Endothelial cell of umbilical vein (primary cell): ENCODE data around the gene ARHGEF11.

Experiments
- CTCF ChIP-seq, 2 donors: IDR thresholded peaks; 1 replicate in 1 of 2; 2 replicates in 1 of 2; pipeline ENCODE4 v1.5.1; 2011; ENCODE audit warnings: low read length in 2 of 2, mild to moderate bottlenecking in 2 of 2, moderate library complexity in 2 of 2, control low read depth in 1 of 2, inconsistent platforms in 1 of 2, low read depth in 1 of 2; ENCODE audit not compliant: insufficient read depth in 1 of 2; ENCODE audit errors: extremely low read depth in 1 of 2
- EZH2 ChIP-seq: IDR thresholded peaks from 2 replicates; pipeline ENCODE4 v1.6.1; 2012; ENCODE audit warnings: borderline replicate concordance, low read depth, mild to moderate bottlenecking, moderate library complexity, low read length, inconsistent platforms; ENCODE audit not compliant: severe bottlenecking
- FOS ChIP-seq: IDR thresholded peaks from 2 replicates; pipeline ENCODE4 v1.6.1; 2011; ENCODE audit warnings: mild to moderate bottlenecking, low read length, moderate library complexity, borderline replicate concordance; ENCODE audit not compliant: insufficient read depth
- JUN ChIP-seq: IDR thresholded peaks from 2 replicates; pipeline ENCODE4 v1.6.1; 2011; ENCODE audit warnings: borderline replicate concordance, low read depth; ENCODE audit not compliant: insufficient read length, insufficient read depth
- MYC ChIP-seq: IDR thresholded peaks from one replicate; pipeline ENCODE4 v1.6.1; 2011; ENCODE audit warnings: mild to moderate bottlenecking, low read depth, low read length
- POLR2A ChIP-seq: IDR thresholded peaks from 2 replicates; pipeline ENCODE4 v1.6.1; 2012; ENCODE audit warnings: low read depth, mild to moderate bottlenecking, control low read depth, low read length

GRCh38 chr1:156949127-156949526 is 96.4 kb downstream of the ARHGEF11 start:
- no peak for TF ChIP-seq CTCF (IDR thresholded peaks at IDR 0.05; ENCODE audit: extremely low read depth in 1 of 2, insufficient read depth in 1 of 2, low read depth in 1 of 2, low read length in 2 of 2)
- TF ChIP-seq EZH2: no peak
- no peak for TF ChIP-seq POLR2A
- no peak for TF ChIP-seq MYC
- no peak for TF ChIP-seq JUN
- no peak for TF ChIP-seq FOS
